K562 (cell line): ENCODE measurements around the gene KCNMB3. TPM values are rescaled to one million over a fixed set of nuclear protein-coding genes. Genes with fewer than 3 reads are reported as not detected.
A peak's percentile ranks its signal among the peaks of the same experiment; 100 is the strongest.

ENCODE experiments used
- ATAC-seq: fragments of 200-7000 bp; cut with Tn5 transposase; 3 replicates; pipeline ENCODE4 v1.9.1; 2020; ENCODE audit warnings: moderate library complexity
- BruUV-seq: library from RNA; stranded (reverse); fragments of 400-500 nt; replicated peaks from 2 replicates; lab custom pipeline; 2021; lab: Mats Ljungman, UMichigan
- CTCF ChIA-PET: fragments of 300-600 bp; formaldehyde crosslinking; extraction: SDS; loops from one replicate; lab custom pipeline; 2021; ENCODE audit warnings: low intra/inter-chr PET ratio; lab: Yijun Ruan, JAX
- POLR2A ChIA-PET: fragments of 300-600, 350-650 bp; sonication (Branson Sonifier 250); formaldehyde crosslinking; extraction: SDS; loops from one replicate; lab custom pipeline; 2021; ENCODE audit warnings: antibody characterized with exemption, inconsistent platforms; lab: Yijun Ruan, JAX
- DNase-seq, 4 experiments: peaks; one replicate each; pipeline versions ENCODE4 v3.0.0 to v3.0.0-alpha.2; 2011 to 2018; ENCODE audit warnings: low spot score in 3 of 4, mixed read lengths in 3 of 4; ENCODE audit errors: extremely low read depth in 1 of 4
- FAIRE-seq: peaks from 2 replicates; lab custom pipeline; 2011; peaks lifted over from hg19 to GRCh38; lab: Jason Lieb, UNC
- H2AFZ ChIP-seq: 2 replicates; pipeline ENCODE4 v1.6.0; 2011; ENCODE audit warnings: low read depth, low read length, control low read depth, inconsistent platforms
- H3K27ac ChIP-seq: fragments of 200-600 bp; 3 replicates; pipeline ENCODE4 v1.8.0; 2011; ENCODE audit warnings: low read depth, mild to moderate bottlenecking, control low read depth, inconsistent platforms, low read length, moderate library complexity, mixed read lengths; ENCODE audit errors: extremely low read depth
- H3K27me3 ChIP-seq, 2 experiments: fragments of 300-600 bp in 1 of 2; 2 replicates in 1 of 2; 3 replicates in 1 of 2; pipeline versions ENCODE4 v1.6.0 to v1.8.0; 2011; ENCODE audit warnings: inconsistent platforms in 2 of 2, low read length in 2 of 2, mild to moderate bottlenecking in 1 of 2, mixed read lengths in 1 of 2, moderate library complexity in 1 of 2; ENCODE audit not compliant: control insufficient read depth in 2 of 2, insufficient read depth in 2 of 2
- H3K36me3 ChIP-seq: fragments of 300-600 bp; 3 replicates; pipeline ENCODE4 v1.8.0; 2011; ENCODE audit warnings: mild to moderate bottlenecking, low read length, inconsistent platforms; ENCODE audit not compliant: control insufficient read depth, insufficient read depth
- H3K4me1 ChIP-seq, 2 experiments: fragments of 200-600 bp in 1 of 2; replicated peaks in 1 of 2; 2 replicates in 1 of 2; 3 replicates in 1 of 2; pipeline versions ENCODE4 v1.5.1 to v1.8.0; 2011; ENCODE audit warnings: inconsistent platforms in 2 of 2, low read length in 2 of 2, mild to moderate bottlenecking in 1 of 2, mixed read lengths in 1 of 2, moderate library complexity in 1 of 2; ENCODE audit not compliant: control insufficient read depth in 2 of 2, insufficient read depth in 2 of 2
- H3K4me2 ChIP-seq: 2 replicates; pipeline ENCODE4 v1.6.1; 2011; ENCODE audit warnings: low read length, control low read depth, inconsistent platforms, mixed read lengths; ENCODE audit not compliant: insufficient read depth
- H3K4me3 ChIP-seq: fragments of 200-600 bp; sonication (generic), shearing (Covaris generic); 2 replicates; pipeline ENCODE4 v1.5.1; 2016; ENCODE audit warnings: control low read depth, inconsistent platforms
- H3K79me2 ChIP-seq: fragments of 200-600 bp; 3 replicates; pipeline ENCODE4 v1.8.0; 2011; ENCODE audit warnings: low read length, inconsistent platforms; ENCODE audit not compliant: control insufficient read depth, insufficient read depth
- H3K9ac ChIP-seq, 2 experiments: 2 replicates each; pipeline versions ENCODE4 v1.6.0 to v1.6.1; 2011; ENCODE audit warnings: low read depth in 2 of 2, low read length in 2 of 2, control low read depth in 1 of 2, inconsistent platforms in 1 of 2, mild to moderate bottlenecking in 1 of 2, mixed read lengths in 1 of 2; ENCODE audit not compliant: insufficient read depth in 1 of 2
- H3K9me1 ChIP-seq: one replicate; pipeline ENCODE4 v1.6.0; 2011; ENCODE audit warnings: inconsistent platforms, mild to moderate bottlenecking, low read length, moderate library complexity; ENCODE audit not compliant: control insufficient read depth, insufficient read depth
- H3K9me3 ChIP-seq: replicated peaks from 2 replicates; pipeline ENCODE4 v1.5.1; 2011; ENCODE audit warnings: low read depth, low read length, inconsistent platforms; ENCODE audit not compliant: control insufficient read depth, insufficient read depth
- H4K20me1 ChIP-seq: replicated peaks from 2 replicates; pipeline ENCODE4 v1.6.1; 2011; ENCODE audit warnings: low read length, inconsistent platforms, mixed read lengths; ENCODE audit not compliant: control insufficient read depth, insufficient read depth
- CEBPB ChIP-seq: fragments of 450-650 bp; IDR thresholded peaks from 2 replicates; pipeline ENCODE4 v1.6.1; 2016; ENCODE audit warnings: missing genetic modification characterization, missing compliant biosample characterization
- CEBPG ChIP-seq, 3 experiments: fragments of 200-800 bp in 1 of 3; sonication (Bioruptor generic) in 1 of 3; sonication (generic) in 1 of 3; formaldehyde crosslinking in 1 of 3; IDR thresholded peaks in 2 of 3; conservative IDR thresholded peaks in 1 of 3; 2 replicates each; pipeline versions ENCODE4 v1.6.1 to v1.8.0; 2016 to 2022; ENCODE audit warnings: missing compliant biosample characterization in 2 of 3, missing genetic modification characterization in 2 of 3, mild to moderate bottlenecking in 1 of 3, missing genetic modification reagents in 1 of 3
- HIVEP1 ChIP-seq: fragments of 250-450 bp; sonication (Bioruptor Pico); IDR thresholded peaks from 2 replicates; pipeline ENCODE4 v1.4.0; 2020; ENCODE audit warnings: mild to moderate bottlenecking
- HOMEZ ChIP-seq: fragments of 250-450 bp; sonication (Bioruptor Pico); IDR thresholded peaks from 2 replicates; pipeline ENCODE4 v1.4.0; 2020; ENCODE audit warnings: mild to moderate bottlenecking, moderate library complexity
- TARDBP ChIP-seq: fragments of 450-650 bp; IDR thresholded peaks from 2 replicates; pipeline ENCODE4 v1.6.1; 2016
- ZC3H4 ChIP-seq: sonication (generic); formaldehyde crosslinking; IDR thresholded peaks from 2 replicates; pipeline ENCODE4 v1.9.0; 2021; ENCODE audit warnings: missing genetic modification reagents, borderline replicate concordance
- ZNF277 ChIP-seq: fragments of 250-450 bp; sonication (Bioruptor Pico); IDR thresholded peaks from 2 replicates; pipeline ENCODE4 v1.8.0; 2022; ENCODE audit warnings: inconsistent platforms, mild to moderate bottlenecking, moderate library complexity, borderline replicate concordance
- WGBS: fragments of 100-300 bp; shearing (Covaris generic); methylation state at CpG from one replicate; pipeline ENCODE4 v1.1.6; 2016; ENCODE audit warnings: low coverage, mixed read lengths; ENCODE audit not compliant: insufficient coverage; ENCODE audit errors: missing lambda C conversion rate; 5-methylcytosine and 5-hydroxymethylcytosine counted together
- in situ Hi-C: fragments of 300-500 bp; cut with MboI; formaldehyde crosslinking; loops from 4 replicates; pipeline ENCODE4 v1.15.0; 2018; ENCODE audit warnings: inconsistent platforms, mixed read lengths
- intact Hi-C: fragments of 100-400 bp; cut with micrococcal nuclease; formaldehyde crosslinking; loops from 2 replicates; pipeline ENCODE4 v1.14.2; 2022
- polyA plus RNA-seq, 8 experiments: library from polyadenylated mRNA; depleted of rRNA in 4 of 8; stranded (reverse) in 5 of 8; unstranded in 3 of 8; fragments of >200 nt; fragmentation: Nextera tagmentation in 2 of 8; fragmentation: Illumina TruSeq in 1 of 8; extraction: Ambion mirVana in 2 of 8; extraction: Trizol in 1 of 8; gene quantifications; 2 replicates each; pipeline versions ENCODE4 v1.2.1 to v1.2.3, GENCODE V29; 2011 to 2014; ENCODE audit warnings: inconsistent platforms in 1 of 8, missing spikeins in 1 of 8
- total RNA-seq, 7 experiments: library from RNA; depleted of rRNA in 6 of 7; stranded (reverse); fragments of >200 nt in 6 of 7; fragmentation: Illumina TruSeq in 2 of 7; extraction: Trizol in 2 of 7; gene quantifications; 2 replicates each; pipeline versions ENCODE4 v1.2.1 to v1.2.3, GENCODE V29; 2011 to 2021; ENCODE audit warnings: low replicate concordance in 1 of 7
- TF ChIP-seq, protein P1 (sequence below): fragments of 450-650 bp; formaldehyde crosslinking; IDR thresholded peaks from 2 replicates; pipeline ENCODE4 v1.4.0; 2020; ENCODE audit warnings: mild to moderate bottlenecking, moderate library complexity
- TF ChIP-seq, protein P2 (sequence below), 2 experiments: IDR thresholded peaks; 2 replicates each; pipeline ENCODE4 v1.6.1; 2012; ENCODE audit warnings: improper control_type of control experiment in 2 of 2, low read depth in 2 of 2, low read length in 2 of 2, borderline replicate concordance in 1 of 2

The KCNMB3 gene
- total and polyA plus RNA-seq, 9 of the 15 experiments (the other 6 are each of a cell fraction or from before 2014, with no cell fraction given), result 7.0 to 21.1 (median 14.3) TPM

GRCh38 chr3:179236669-179237301, 14.1 kb downstream of the KCNMB3 start (continued):
- TF ChIP-seq HIVEP1 (CRISPR knock-in tag), result no peak
- no peak for TF ChIP-seq TARDBP
- TF ChIP-seq, protein P1, sequence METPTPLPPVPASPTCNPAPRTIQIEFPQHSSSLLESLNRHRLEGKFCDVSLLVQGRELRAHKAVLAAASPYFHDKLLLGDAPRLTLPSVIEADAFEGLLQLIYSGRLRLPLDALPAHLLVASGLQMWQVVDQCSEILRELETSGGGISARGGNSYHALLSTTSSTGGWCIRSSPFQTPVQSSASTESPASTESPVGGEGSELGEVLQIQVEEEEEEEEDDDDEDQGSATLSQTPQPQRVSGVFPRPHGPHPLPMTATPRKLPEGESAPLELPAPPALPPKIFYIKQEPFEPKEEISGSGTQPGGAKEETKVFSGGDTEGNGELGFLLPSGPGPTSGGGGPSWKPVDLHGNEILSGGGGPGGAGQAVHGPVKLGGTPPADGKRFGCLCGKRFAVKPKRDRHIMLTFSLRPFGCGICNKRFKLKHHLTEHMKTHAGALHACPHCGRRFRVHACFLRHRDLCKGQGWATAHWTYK (CRISPR knock-in tag), result no peak
- no peak for TF ChIP-seq ZC3H4
- TF ChIP-seq HOMEZ (CRISPR knock-in tag), result no peak

DNA sequence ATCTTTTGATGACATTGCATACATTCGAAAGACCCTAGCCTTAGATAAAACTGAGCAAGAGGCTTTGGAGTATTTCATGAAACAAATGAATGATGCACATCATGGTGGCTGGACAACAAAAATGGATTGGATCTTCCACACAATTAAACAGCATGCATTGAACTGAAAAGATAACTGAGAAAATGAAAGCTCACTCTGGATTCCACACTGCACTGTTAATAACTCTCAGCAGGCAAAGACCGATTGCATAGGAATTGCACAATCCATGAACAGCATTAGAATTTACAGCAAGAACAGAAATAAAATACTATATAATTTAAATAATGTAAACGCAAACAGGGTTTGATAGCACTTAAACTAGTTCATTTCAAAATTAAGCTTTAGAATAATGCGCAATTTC, 16.7 kb downstream of the KCNMB3 start:
- 71% methylated on average over 4 of the region's 4 CpGs for WGBS
- Histone ChIP-seq H3K4me3 (no peak overlapping the region), H3K4me1 (peaks cover 0 to 5% of the 10 kb centered on the region in 2 experiments; a peak in 1 of 5 replicates), H3K9me1 (no peaks in the 10 kb centered on the region), H3K27me3 (no peaks in the 10 kb centered on the region), H3K4me2 (no peak overlapping the region), H3K79me2 (no peaks in the 10 kb centered on the region), H2AFZ (no peak overlapping the region), H3K36me3 (peaks cover 41% of the 10 kb centered on the region; the same call in 2 of the 3 replicates), H3K9me3 (no peaks in the 10 kb centered on the region), H3K9ac (no peak overlapping the region), H4K20me1 (no peaks in the 10 kb centered on the region), H3K27ac (no peak overlapping the region)
- no peak for FAIRE-seq
- ATAC-seq, result no peak
- ChIA-PET CTCF (interaction anchor here (0.5 kb wide), 1 partner anchor 124 kb away, joined by 4 read pairs; no protein-coding TSS in a partner anchor), POLR2A (interaction anchor here (0.7 to 1.1 kb wide), 5 partner anchors 8 to 30 kb away, joined by 3 to 5 read pairs (median 3); no protein-coding TSS in a partner anchor)
- in situ Hi-C loops, result no loop called here
- intact Hi-C loops, result loop anchor here (5.0 kb wide), 1 partner anchor 162 kb away; the partner anchor contains the start of gene ZMAT3
- no TSS peak for BruUV-seq
- DNase-seq, result no peak
- peak; percentile 85 for TF ChIP-seq CEBPB (tag)
- no peak; the same call in 1 of the 2 replicates for TF ChIP-seq CEBPG (CRISPR knock-in tag; IDR thresholded peaks at IDR 0.05)
- TF ChIP-seq CEBPG (tag; conservative IDR thresholded peaks at IDR 0.05 in 1 of 2, IDR thresholded peaks at IDR 0.05 in 1 of 2), result peak; percentile 87 to 90
- TF ChIP-seq, protein P2, sequence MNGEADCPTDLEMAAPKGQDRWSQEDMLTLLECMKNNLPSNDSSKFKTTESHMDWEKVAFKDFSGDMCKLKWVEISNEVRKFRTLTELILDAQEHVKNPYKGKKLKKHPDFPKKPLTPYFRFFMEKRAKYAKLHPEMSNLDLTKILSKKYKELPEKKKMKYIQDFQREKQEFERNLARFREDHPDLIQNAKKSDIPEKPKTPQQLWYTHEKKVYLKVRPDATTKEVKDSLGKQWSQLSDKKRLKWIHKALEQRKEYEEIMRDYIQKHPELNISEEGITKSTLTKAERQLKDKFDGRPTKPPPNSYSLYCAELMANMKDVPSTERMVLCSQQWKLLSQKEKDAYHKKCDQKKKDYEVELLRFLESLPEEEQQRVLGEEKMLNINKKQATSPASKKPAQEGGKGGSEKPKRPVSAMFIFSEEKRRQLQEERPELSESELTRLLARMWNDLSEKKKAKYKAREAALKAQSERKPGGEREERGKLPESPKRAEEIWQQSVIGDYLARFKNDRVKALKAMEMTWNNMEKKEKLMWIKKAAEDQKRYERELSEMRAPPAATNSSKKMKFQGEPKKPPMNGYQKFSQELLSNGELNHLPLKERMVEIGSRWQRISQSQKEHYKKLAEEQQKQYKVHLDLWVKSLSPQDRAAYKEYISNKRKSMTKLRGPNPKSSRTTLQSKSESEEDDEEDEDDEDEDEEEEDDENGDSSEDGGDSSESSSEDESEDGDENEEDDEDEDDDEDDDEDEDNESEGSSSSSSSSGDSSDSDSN (IDR thresholded peaks at IDR 0.05; ENCODE audit: borderline replicate concordance in 1 of 2, low read depth in 2 of 2, low read length in 2 of 2), result no peak
- TF ChIP-seq ZNF277 (CRISPR knock-in tag), result no peak
